HL-60 (cell line): ENCODE data around the gene PPIL4.

Experiments used
- GABPA ChIP-seq: IDR thresholded peaks from 2 replicates; pipeline ENCODE4 v1.6.1; 2012; ENCODE audit warnings: low read depth
- POLR2AphosphoS5 ChIP-seq: IDR thresholded peaks from 2 replicates; pipeline ENCODE4 v1.6.1; 2012; ENCODE audit warnings: low read depth

- TF ChIP-seq GABPA = peak; percentile 75
- no peak for TF ChIP-seq POLR2AphosphoS5
Observed at GRCh38 chr6:149545754-149546471, at the start of gene PPIL4.
